ENCODE measurements around the gene FGG. TPM values are rescaled to one million over a fixed set of nuclear protein-coding genes. Genes with fewer than 3 reads are reported as not detected.

Gene FGG
- total RNA-seq, 4 donors from 2014 or later = not detected

DNA sequence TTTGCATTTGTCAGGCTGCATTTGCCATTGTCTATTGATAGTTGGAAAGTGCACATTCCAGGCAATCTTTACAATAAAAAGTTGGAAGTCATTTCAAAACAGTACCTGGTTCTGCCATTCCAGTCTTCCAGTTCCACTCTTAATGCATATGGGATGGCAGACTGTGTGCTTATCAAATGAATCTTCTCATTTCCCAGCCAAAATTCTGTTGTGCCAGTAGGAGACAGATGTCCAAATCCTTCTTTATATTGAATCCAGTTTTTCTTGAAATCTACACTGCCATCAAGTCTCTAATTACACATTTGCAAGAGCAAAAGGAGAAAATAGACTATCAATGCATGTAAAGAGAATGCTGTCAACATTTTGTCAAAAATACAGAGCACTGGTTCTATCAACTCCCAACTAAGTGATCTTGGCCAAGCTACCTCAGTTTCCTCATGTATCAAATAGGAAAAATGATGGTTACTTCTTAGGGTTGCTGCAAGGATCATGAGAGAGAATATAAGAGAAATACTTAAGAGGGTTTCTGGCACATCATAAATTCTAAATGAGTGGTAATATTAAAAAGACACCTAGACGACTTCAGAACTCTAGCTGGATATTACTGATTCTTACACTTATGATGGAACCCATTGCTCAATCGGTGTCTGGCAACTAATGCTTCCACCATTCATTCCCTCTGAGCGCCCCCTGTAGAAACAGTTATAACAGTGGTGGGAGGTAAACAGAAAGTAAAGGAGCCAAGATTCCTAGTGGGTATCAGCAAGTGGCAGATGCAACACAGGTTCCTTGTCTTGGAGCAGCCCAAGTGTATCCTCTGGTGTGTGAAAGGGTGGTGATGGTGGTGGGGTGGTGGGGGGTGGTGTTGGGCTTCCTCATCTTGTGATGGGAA, 3.8 kb downstream of the FGG start:
- TF ChIP-seq, protein P1, sequence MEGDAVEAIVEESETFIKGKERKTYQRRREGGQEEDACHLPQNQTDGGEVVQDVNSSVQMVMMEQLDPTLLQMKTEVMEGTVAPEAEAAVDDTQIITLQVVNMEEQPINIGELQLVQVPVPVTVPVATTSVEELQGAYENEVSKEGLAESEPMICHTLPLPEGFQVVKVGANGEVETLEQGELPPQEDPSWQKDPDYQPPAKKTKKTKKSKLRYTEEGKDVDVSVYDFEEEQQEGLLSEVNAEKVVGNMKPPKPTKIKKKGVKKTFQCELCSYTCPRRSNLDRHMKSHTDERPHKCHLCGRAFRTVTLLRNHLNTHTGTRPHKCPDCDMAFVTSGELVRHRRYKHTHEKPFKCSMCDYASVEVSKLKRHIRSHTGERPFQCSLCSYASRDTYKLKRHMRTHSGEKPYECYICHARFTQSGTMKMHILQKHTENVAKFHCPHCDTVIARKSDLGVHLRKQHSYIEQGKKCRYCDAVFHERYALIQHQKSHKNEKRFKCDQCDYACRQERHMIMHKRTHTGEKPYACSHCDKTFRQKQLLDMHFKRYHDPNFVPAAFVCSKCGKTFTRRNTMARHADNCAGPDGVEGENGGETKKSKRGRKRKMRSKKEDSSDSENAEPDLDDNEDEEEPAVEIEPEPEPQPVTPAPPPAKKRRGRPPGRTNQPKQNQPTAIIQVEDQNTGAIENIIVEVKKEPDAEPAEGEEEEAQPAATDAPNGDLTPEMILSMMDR (IDR thresholded peaks at IDR 0.05) = no peak
- TF ChIP-seq POLR2A (IDR thresholded peaks at IDR 0.05) (no peak), EP300 (IDR thresholded peaks at IDR 0.05; ENCODE audit: low read depth) (no peak), POLR2AphosphoS5 (IDR thresholded peaks at IDR 0.05) (no peak)
- no peak overlapping the region for H3K27ac ChIP-seq
- no peak overlapping the region for H3K4me3 ChIP-seq
- in situ Hi-C loops (cut with MboI; ENCODE audit: low pct_ligation_motif_present in 1 of 4, low pct_unique_long_range_greater_than_20kb in 1 of 4, low sequenced_read_pairs in 3 of 4) (no loop called here), intact Hi-C loops (cut with DNase I; ENCODE audit: low total_unique reads) (no loop called here)
- no peaks in the 10 kb centered on the region for H3K9me3 ChIP-seq
- H3K4me1 ChIP-seq = no peaks in the 10 kb centered on the region
- H3K27me3 ChIP-seq = no peaks in the 10 kb centered on the region
- 80 to 89% methylated on average over 1 to 3 of the region's 3 CpGs for WGBS, 2 donors (ENCODE audit: low coverage in 1 of 2)
- no peak for DNase-seq
- H3K36me3 ChIP-seq = no peaks in the 10 kb centered on the region

DNA sequence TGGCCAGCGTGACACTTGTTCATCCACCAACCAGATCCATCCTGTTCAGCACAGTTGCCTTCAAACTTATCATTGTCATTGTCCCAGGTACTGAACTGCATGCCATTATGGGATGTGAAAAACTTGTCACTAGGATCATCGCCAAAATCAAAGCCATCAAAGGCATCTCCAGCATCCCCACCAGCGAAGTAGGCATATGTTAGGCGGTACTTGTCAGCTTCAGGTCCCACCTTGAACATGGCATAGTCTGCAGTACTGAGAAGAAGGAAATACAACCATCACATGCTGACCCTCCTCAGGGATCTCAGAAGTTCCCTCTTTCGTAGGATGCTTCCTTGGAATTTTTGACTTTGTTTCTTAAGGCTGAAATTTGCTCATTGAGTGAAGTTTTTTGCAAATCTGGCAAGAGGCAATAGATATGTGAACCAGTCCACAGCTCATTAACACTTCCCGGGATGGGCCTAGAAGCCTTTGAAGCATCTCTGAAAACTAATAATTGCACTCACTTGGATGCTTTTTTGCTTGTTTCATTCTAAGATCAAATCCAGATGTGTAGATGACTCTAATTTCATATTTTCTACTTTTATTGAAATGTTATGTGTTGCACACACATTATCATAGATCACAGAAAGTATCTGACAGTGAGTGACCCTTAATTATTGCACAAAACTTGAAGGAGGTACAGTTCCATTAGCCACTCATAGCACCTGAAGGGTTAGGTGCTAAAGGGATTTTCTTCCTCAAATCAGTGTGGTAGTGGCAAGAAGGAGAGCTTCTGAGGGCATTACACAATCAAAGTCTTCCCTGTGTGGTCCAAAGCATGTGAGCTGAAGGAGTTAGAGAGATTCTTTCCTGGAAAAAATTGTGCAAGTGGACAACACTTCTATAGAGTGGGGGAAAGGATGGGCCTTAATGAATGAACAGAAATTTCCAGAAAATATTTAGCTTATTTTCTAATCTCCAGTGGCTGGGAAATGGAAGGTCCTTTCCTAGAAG, 5.4 kb downstream of the FGG start:
- Histone ChIP-seq H3K27me3 (no peaks in the 10 kb centered on the region), H3K4me1 (no peaks in the 10 kb centered on the region), H3K27ac (no peak overlapping the region), H3K9me3 (no peaks in the 10 kb centered on the region), H3K36me3 (no peaks in the 10 kb centered on the region), H3K4me3 (no peak overlapping the region)
- intact Hi-C loops (cut with DNase I; ENCODE audit: low total_unique reads) = no loop called here
- DNase-seq = no peak
- whole genome bisulfite sequencing, 2 donors (ENCODE audit: low coverage in 1 of 2) = 92 to 93% methylated on average over 3 to 6 of the region's 6 CpGs
- in situ Hi-C loops (cut with MboI; ENCODE audit: low pct_ligation_motif_present in 1 of 4, low pct_unique_long_range_greater_than_20kb in 1 of 4, low sequenced_read_pairs in 3 of 4) = no loop called here
- TF ChIP-seq POLR2A (IDR thresholded peaks at IDR 0.05) (no peak), EP300 (IDR thresholded peaks at IDR 0.05; ENCODE audit: low read depth) (no peak), POLR2AphosphoS5 (IDR thresholded peaks at IDR 0.05) (no peak)
- TF ChIP-seq, protein P1 (IDR thresholded peaks at IDR 0.05) = no peak

DNA sequence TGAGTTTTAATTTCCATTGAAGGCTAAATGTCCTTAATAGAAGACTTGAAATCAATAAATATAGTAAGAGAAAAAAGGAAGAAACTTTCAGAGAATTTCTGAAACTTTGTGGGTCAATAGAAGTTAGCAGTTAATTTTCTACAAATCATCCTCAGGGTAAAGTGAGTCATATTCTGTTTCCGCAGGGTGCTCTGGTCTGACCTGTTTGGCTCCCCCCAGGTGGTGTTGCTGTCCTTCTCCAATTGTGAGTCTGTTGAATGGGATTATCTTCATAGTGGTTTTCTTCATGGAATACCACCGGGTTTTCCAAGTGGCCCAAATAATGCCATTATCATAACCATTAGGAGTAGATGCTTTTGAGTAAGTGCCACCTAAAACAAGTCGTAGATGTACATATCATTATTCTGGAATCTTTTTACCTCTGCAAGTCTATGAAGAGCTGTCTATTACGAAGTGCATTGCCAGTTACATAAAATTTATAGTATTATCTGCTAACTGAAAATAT, 7.7 kb downstream of the FGG start:
- Histone ChIP-seq H3K4me3 (no peak overlapping the region), H3K36me3 (no peaks in the 10 kb centered on the region), H3K27ac (no peak overlapping the region), H3K9me3 (no peaks in the 10 kb centered on the region), H3K27me3 (no peaks in the 10 kb centered on the region), H3K4me1 (no peaks in the 10 kb centered on the region)
- 83 to 92% methylated on average over 4 of the region's 4 CpGs for WGBS, 2 donors (ENCODE audit: low coverage in 1 of 2)
- intact Hi-C loops (cut with DNase I; ENCODE audit: low total_unique reads) = no loop called here
- DNase-seq = no peak
- in situ Hi-C loops (cut with MboI; ENCODE audit: low pct_ligation_motif_present in 1 of 4, low pct_unique_long_range_greater_than_20kb in 1 of 4, low sequenced_read_pairs in 3 of 4) = no loop called here
- TF ChIP-seq EP300 (IDR thresholded peaks at IDR 0.05; ENCODE audit: low read depth) (no peak), POLR2A (IDR thresholded peaks at IDR 0.05) (no peak), POLR2AphosphoS5 (IDR thresholded peaks at IDR 0.05) (no peak)
- TF ChIP-seq, protein P1 (IDR thresholded peaks at IDR 0.05) = no peak

Measured in transverse colon (tissue), 4 donors.